ENCODE measurements around the gene CUEDC1.

The CUEDC1 gene

GRCh38 chr17:57957886-57958285 lies 2.7 kb upstream of the CUEDC1 start:
- DNase-seq (ENCODE audit: low spot score) = no peak

GRCh38 chr17:57957120-57957850 lies 2.1 kb upstream of the CUEDC1 start:
- no peak for DNase-seq (ENCODE audit: low spot score)

- DNase-seq (ENCODE audit: low spot score) = no peak
Observed at GRCh38 chr17:57956291-57957119, 1.3 kb upstream of the CUEDC1 start.

- DNase-seq (ENCODE audit: low spot score) = peak; percentile 53
Observed at GRCh38 chr17:57954397-57955182, 622 bp downstream of the CUEDC1 start.

- DNase-seq (ENCODE audit: low spot score) = no peak
Observed at GRCh38 chr17:57953705-57954396, 1.4 kb downstream of the CUEDC1 start.

GRCh38 chr17:57953219-57953618 lies 2.0 kb downstream of the CUEDC1 start:
- DNase-seq (ENCODE audit: low spot score) = no peak

GRCh38 chr17:57949649-57950048 lies 5.6 kb downstream of the CUEDC1 start:
- no peak for DNase-seq (ENCODE audit: low spot score)

GRCh38 chr17:57948555-57949420 lies 6.4 kb downstream of the CUEDC1 start:
- peak; percentile 89 for DNase-seq (ENCODE audit: low spot score)

- DNase-seq (ENCODE audit: low spot score) = no peak
Observed at GRCh38 chr17:57948169-57948554, 7.0 kb downstream of the CUEDC1 start.

GRCh38 chr17:57947369-57947768 lies 7.8 kb downstream of the CUEDC1 start:
- DNase-seq (ENCODE audit: low spot score) = no peak

- peak; percentile 64 for DNase-seq (ENCODE audit: low spot score)
Observed at GRCh38 chr17:57946798-57947358, 8.3 kb downstream of the CUEDC1 start.

GRCh38 chr17:57945996-57946797 lies 9.0 kb downstream of the CUEDC1 start:
- no peak for DNase-seq (ENCODE audit: low spot score)

- DNase-seq (ENCODE audit: low spot score) = no peak
Observed at GRCh38 chr17:57944908-57945307, 10.3 kb downstream of the CUEDC1 start.

GRCh38 chr17:57943645-57944044 lies 11.6 kb downstream of the CUEDC1 start:
- DNase-seq (ENCODE audit: low spot score) = no peak

GRCh38 chr17:57943140-57943539 lies 12.1 kb downstream of the CUEDC1 start:
- peak; percentile 58 for DNase-seq (ENCODE audit: low spot score)

GRCh38 chr17:57941384-57942370 lies 13.5 kb downstream of the CUEDC1 start:
- DNase-seq (ENCODE audit: low spot score) = no peak

- no peak for DNase-seq (ENCODE audit: low spot score)
Observed at GRCh38 chr17:57940653-57941329, 14.4 kb downstream of the CUEDC1 start.

- DNase-seq (ENCODE audit: low spot score) = no peak
Observed at GRCh38 chr17:57940231-57940630, 15.0 kb downstream of the CUEDC1 start.

All from LoVo (cell line).